Thoracic aorta (tissue), 2 donors: Measurements from ENCODE around the gene PTPRM. TPM values are rescaled to one million over a fixed set of nuclear protein-coding genes. Genes with fewer than 3 reads are reported as not detected.

Source experiments
- ATAC-seq: fragments of 150-250 bp; one replicate; pipeline ENCODE4 v1.8.0; 2017; ENCODE audit warnings: low read depth; ENCODE audit not compliant: insufficient number of reproducible peaks, low FRiP score
- DNase-seq: peaks from one replicate; pipeline ENCODE4 v3.0.0-alpha.2; 2020; ENCODE audit warnings: low spot score
- H3K27ac ChIP-seq, 2 donors: fragments of 200-600 bp; sonication (generic); 1 replicate in 1 of 2; 2 replicates in 1 of 2; pipeline ENCODE4 v1.5.1; 2016; ENCODE audit warnings: mild to moderate bottlenecking in 2 of 2, moderate library complexity in 2 of 2
- H3K27me3 ChIP-seq: fragments of 200-600 bp; sonication (generic); replicated peaks from 2 replicates; pipeline ENCODE4 v1.6.0; 2016; ENCODE audit warnings: mild to moderate bottlenecking; ENCODE audit not compliant: insufficient read depth
- H3K36me3 ChIP-seq: fragments of 200-600 bp; sonication (generic); one replicate; pipeline ENCODE4 v1.5.1; 2016
- H3K4me1 ChIP-seq, 2 donors: fragments of 200-600 bp; sonication (generic); 1 replicate in 1 of 2; 2 replicates in 1 of 2; pipeline versions ENCODE4 v1.5.1 to v1.6.0; 2016; ENCODE audit warnings: low read depth in 2 of 2, mild to moderate bottlenecking in 1 of 2; ENCODE audit not compliant: control insufficient read depth in 1 of 2
- H3K4me3 ChIP-seq: fragments of 200-600 bp; sonication (generic); 2 replicates; pipeline ENCODE4 v1.5.1; 2016; ENCODE audit warnings: mild to moderate bottlenecking
- H3K9me3 ChIP-seq: fragments of 200-600 bp; sonication (generic); 2 replicates; pipeline ENCODE4 v1.5.1; 2016
- CTCF ChIP-seq: fragments of 200-600 bp; sonication (generic); IDR thresholded peaks from one replicate; pipeline ENCODE4 v1.5.1; 2019; ENCODE audit warnings: antibody characterized with exemption
- total RNA-seq, 2 donors: library from RNA; depleted of rRNA; stranded (reverse); fragments of >200 nt; gene quantifications; one replicate each; pipeline versions ENCODE4 v1.1.0 to v1.2.3, GENCODE V29; 2016

PTPRM gene
- total RNA-seq, 2 donors from 2014 or later = 90.3 to 102 TPM

- Histone ChIP-seq H3K36me3 (no peaks in the 10 kb centered on the region), H3K4me3 (no peak overlapping the region), H3K27me3 (no peaks in the 10 kb centered on the region), H3K9me3 (no peaks in the 10 kb centered on the region), H3K27ac (no peak overlapping the region), H3K4me1 (peaks cover 7 to 15% of the 10 kb centered on the region in 2 donors)
- DNase-seq (no peak), ATAC-seq (no peak)
- no peak for TF ChIP-seq CTCF
These were observed 114.2 kb downstream of the PTPRM start for GRCh38 chr18:7681298-7681697.

DNA sequence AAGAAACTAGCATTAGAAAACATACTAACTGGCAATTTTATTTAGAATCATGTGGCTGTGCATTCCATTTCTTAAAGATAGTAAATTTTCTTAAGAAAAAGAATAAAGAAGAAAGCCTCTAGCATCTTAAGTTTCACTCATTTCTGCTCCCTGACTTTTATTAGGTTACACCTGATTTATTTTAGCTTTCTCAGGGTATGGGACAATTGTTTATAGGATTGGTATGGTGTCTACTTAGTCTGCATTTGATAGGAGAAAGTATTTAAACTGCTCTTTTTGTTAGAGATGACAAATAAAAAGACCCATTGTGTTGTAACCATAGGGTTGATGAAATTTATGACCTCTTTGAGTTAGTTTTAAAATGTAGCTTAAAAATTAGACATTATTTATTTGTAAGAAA is 115.2 kb downstream of the PTPRM start:
- Histone ChIP-seq H3K27ac (no peak overlapping the region), H3K36me3 (no peaks in the 10 kb centered on the region), H3K4me3 (no peak overlapping the region), H3K4me1 (peaks cover 0 to 5% of the 10 kb centered on the region in 2 donors), H3K9me3 (no peaks in the 10 kb centered on the region), H3K27me3 (no peaks in the 10 kb centered on the region)
- ATAC-seq = no peak
- TF ChIP-seq CTCF = no peak
- no peak for DNase-seq

- Histone ChIP-seq H3K27me3 (no peaks in the 10 kb centered on the region), H3K4me1 (no peaks in the 10 kb centered on the region), H3K4me3 (no peak overlapping the region), H3K9me3 (no peaks in the 10 kb centered on the region), H3K36me3 (no peaks in the 10 kb centered on the region), H3K27ac (no peak overlapping the region)
- ATAC-seq (no peak), DNase-seq (no peak)
- no peak for TF ChIP-seq CTCF
These were observed 116.6 kb downstream of the PTPRM start for GRCh38 chr18:7683753-7684152.

- H3K27ac ChIP-seq = no peak overlapping the region
- no peaks in the 10 kb centered on the region for H3K4me1 ChIP-seq
These were observed 117.2 kb downstream of the PTPRM start for GRCh38 chr18:7684357-7684756.

DNA sequence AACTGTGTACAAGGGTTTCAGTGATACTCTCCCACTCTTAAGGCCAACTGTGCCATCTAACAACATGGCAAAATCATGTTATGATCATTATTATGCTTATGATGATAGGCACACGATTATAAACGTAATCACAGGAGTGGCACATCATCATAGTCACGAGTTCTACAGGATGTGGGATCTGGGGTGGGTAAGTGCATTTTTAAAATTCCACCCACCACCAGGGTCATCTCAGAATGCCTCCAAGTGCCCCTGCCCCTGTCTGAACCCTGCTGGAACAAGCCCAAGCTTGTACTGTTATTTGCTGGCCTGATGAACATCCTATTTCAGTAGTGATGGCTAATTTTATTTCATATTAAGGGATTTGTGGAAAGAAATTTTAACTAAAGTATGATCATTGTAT is 117.8 kb downstream of the PTPRM start:
- TF ChIP-seq CTCF = no peak
- Histone ChIP-seq H3K4me3 (no peak overlapping the region), H3K27ac (no peak overlapping the region), H3K27me3 (no peaks in the 10 kb centered on the region), H3K9me3 (no peaks in the 10 kb centered on the region), H3K36me3 (no peaks in the 10 kb centered on the region), H3K4me1 (no peaks in the 10 kb centered on the region)
- DNase-seq (no peak), ATAC-seq (no peak)

More at GRCh38 chr18:7684357-7684756, 117.2 kb downstream of the PTPRM start:
- ATAC-seq (no peak), DNase-seq (no peak)
- no peak overlapping the region for H3K4me3 ChIP-seq
- H3K27me3 ChIP-seq = no peaks in the 10 kb centered on the region
- H3K36me3 ChIP-seq = no peaks in the 10 kb centered on the region
- TF ChIP-seq CTCF = no peak
- H3K9me3 ChIP-seq = no peaks in the 10 kb centered on the region
